Neural cell (in vitro differentiated cells): ENCODE results near the gene SCAANT1. TPM values are rescaled to one million over a fixed set of nuclear protein-coding genes. Genes with fewer than 3 reads are reported as not detected.

Source experiments
- H2AFZ ChIP-seq: fragments of 200-600, 300-800 bp; sonication (generic), shearing (Covaris generic); 2 replicates; pipeline ENCODE4 v1.6.0; 2014; ENCODE audit warnings: low read depth, mild to moderate bottlenecking, antibody characterized with exemption, low read length, moderate library complexity
- H3F3A ChIP-seq: fragments of 200-600 bp; shearing (Covaris generic); 2 replicates; pipeline ENCODE4 v1.6.1; 2016; ENCODE audit warnings: mild to moderate bottlenecking, moderate library complexity, mixed read lengths, antibody characterized with exemption, low read length; ENCODE audit not compliant: insufficient read depth, poor library complexity, severe bottlenecking
- H3K27ac ChIP-seq: fragments of 200-600, 300-800 bp; sonication (generic), shearing (Covaris generic); 2 replicates; pipeline ENCODE4 v1.5.1; 2014; ENCODE audit warnings: mild to moderate bottlenecking, low read length, moderate library complexity
- H3K27me3 ChIP-seq: fragments of 300-800, 200-600 bp; sonication (generic), shearing (Covaris generic); 2 replicates; pipeline ENCODE4 v1.6.0; 2014; ENCODE audit warnings: mild to moderate bottlenecking, low read depth, low read length, moderate library complexity; ENCODE audit not compliant: insufficient read depth
- H3K36me3 ChIP-seq: fragments of 300-800, 200-600 bp; sonication (generic), shearing (Covaris generic); 2 replicates; pipeline ENCODE4 v1.5.1; 2014; ENCODE audit warnings: mild to moderate bottlenecking, antibody characterized with exemption, low read length, moderate library complexity; ENCODE audit not compliant: insufficient read depth
- H3K4me2 ChIP-seq: fragments of 300-800, 200-600 bp; sonication (generic), shearing (Covaris generic); 2 replicates; pipeline ENCODE4 v1.6.0; 2014; ENCODE audit warnings: mild to moderate bottlenecking, low read length
- H3K4me3 ChIP-seq: fragments of 300-800, 200-600 bp; sonication (generic), shearing (Covaris generic); 2 replicates; pipeline ENCODE4 v1.5.1; 2014; ENCODE audit warnings: mild to moderate bottlenecking, low read length, moderate library complexity
- H3K79me2 ChIP-seq: fragments of 200-600 bp; shearing (Covaris generic); replicated peaks from 2 replicates; pipeline ENCODE4 v1.6.0; 2014; ENCODE audit warnings: mild to moderate bottlenecking, low read length, moderate library complexity; ENCODE audit not compliant: insufficient read depth
- H3K9ac ChIP-seq: fragments of 300-800, 200-600 bp; sonication (generic), shearing (Covaris generic); 2 replicates; pipeline ENCODE4 v1.6.1; 2016; ENCODE audit warnings: mild to moderate bottlenecking, low read length, mixed read lengths
- H3K9me2 ChIP-seq: fragments of 200-600 bp; shearing (Covaris generic); 2 replicates; pipeline ENCODE4 v1.6.1; 2016; ENCODE audit warnings: mild to moderate bottlenecking, low read length, mixed read lengths; ENCODE audit not compliant: insufficient read depth
- H3K9me3 ChIP-seq: fragments of 200-600, 300-800 bp; sonication (generic), shearing (Covaris generic); 2 replicates; pipeline ENCODE4 v1.6.1; 2016; ENCODE audit warnings: mild to moderate bottlenecking, mixed run types, low read length, moderate library complexity, mixed read lengths
- H4K20me1 ChIP-seq: fragments of 200-600 bp; shearing (Covaris generic); 2 replicates; pipeline ENCODE4 v1.6.1; 2016; ENCODE audit warnings: mild to moderate bottlenecking, mixed run types; ENCODE audit not compliant: insufficient read depth
- EP300 ChIP-seq: fragments of 450-650 bp; conservative IDR thresholded peaks from 2 replicates; pipeline ENCODE4 v1.6.1; 2014; ENCODE audit warnings: antibody characterized with exemption, mild to moderate bottlenecking, moderate library complexity; ENCODE audit not compliant: poor library complexity, severe bottlenecking
- EZH2 ChIP-seq: fragments of 200-600, 300-800 bp; shearing (Covaris generic), sonication (generic); IDR thresholded peaks from 2 replicates; pipeline ENCODE4 v1.6.1; 2014; ENCODE audit warnings: antibody characterized with exemption, low read length, borderline replicate concordance, mild to moderate bottlenecking; ENCODE audit not compliant: insufficient read depth, poor library complexity, severe bottlenecking
- MXI1 ChIP-seq: fragments of 450-650 bp; conservative IDR thresholded peaks from 2 replicates; pipeline ENCODE4 v1.6.1; 2014; ENCODE audit warnings: antibody characterized with exemption, mild to moderate bottlenecking; ENCODE audit not compliant: poor library complexity, severe bottlenecking
- POLR2AphosphoS5 ChIP-seq: IDR thresholded peaks from 2 replicates; pipeline ENCODE4 v1.6.1; 2012
- RAD21 ChIP-seq: fragments of 450-650 bp; conservative IDR thresholded peaks from 2 replicates; pipeline ENCODE4 v1.6.1; 2014; ENCODE audit warnings: antibody characterized with exemption, mild to moderate bottlenecking, moderate library complexity
- SMC3 ChIP-seq: fragments of 450-650 bp; conservative IDR thresholded peaks from 2 replicates; pipeline ENCODE4 v1.6.1; 2014; ENCODE audit warnings: antibody characterized with exemption, mild to moderate bottlenecking, moderate library complexity; ENCODE audit not compliant: poor library complexity
- TAF1 ChIP-seq: IDR thresholded peaks from 2 replicates; pipeline ENCODE4 v1.6.1; 2012; ENCODE audit warnings: low read depth
- polyA plus RNA-seq: library from polyadenylated mRNA; depleted of rRNA; stranded (reverse); fragments of >200 nt; gene quantifications from 2 replicates; pipeline ENCODE4 v1.2.3, GENCODE V29; 2014
- TF ChIP-seq, protein P1 (sequence below): IDR thresholded peaks from 2 replicates; pipeline ENCODE4 v1.6.1; 2012; ENCODE audit warnings: borderline replicate concordance
- TF ChIP-seq, protein P2 (sequence below): fragments of 450-650 bp; IDR thresholded peaks from 2 replicates; pipeline ENCODE4 v1.5.1; 2014; ENCODE audit warnings: antibody characterized with exemption, mild to moderate bottlenecking, moderate library complexity; ENCODE audit not compliant: poor library complexity, severe bottlenecking

Gene SCAANT1
- polyA plus RNA-seq, 1 donor from 2014 or later = not detected

DNA sequence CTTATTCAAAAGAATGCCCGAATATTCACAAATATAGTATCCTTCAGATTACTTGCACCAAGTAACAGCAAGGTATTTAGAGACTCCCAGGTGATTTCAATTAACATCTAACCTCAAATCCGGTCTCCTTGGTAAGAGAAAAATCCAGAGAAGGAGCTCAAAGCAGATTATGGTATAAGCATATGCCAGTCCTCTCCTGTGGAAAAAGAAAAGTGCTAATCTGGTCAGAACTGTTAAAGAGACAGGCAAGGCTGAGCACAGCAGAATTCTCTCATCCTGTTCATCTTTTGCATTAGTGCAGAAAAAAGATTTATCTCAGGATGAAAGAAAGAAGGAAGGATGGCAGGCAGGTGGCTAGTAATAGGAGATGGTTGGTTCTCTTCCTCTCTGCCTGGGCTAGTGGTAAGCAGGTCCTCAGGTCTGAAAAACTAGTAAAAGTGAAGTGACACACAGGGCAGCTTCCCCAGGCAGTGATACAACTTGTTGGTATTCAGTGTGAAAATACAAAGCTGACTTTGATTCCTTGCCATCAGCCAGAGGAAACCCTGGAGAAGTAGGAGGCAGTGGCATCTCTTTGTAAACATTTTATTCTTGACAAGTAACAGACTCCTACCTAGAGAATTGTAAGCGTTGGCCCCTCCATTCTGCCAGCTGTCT lies 34.3 kb downstream of the SCAANT1 start (continued):
- no peak for TF ChIP-seq RAD21

DNA sequence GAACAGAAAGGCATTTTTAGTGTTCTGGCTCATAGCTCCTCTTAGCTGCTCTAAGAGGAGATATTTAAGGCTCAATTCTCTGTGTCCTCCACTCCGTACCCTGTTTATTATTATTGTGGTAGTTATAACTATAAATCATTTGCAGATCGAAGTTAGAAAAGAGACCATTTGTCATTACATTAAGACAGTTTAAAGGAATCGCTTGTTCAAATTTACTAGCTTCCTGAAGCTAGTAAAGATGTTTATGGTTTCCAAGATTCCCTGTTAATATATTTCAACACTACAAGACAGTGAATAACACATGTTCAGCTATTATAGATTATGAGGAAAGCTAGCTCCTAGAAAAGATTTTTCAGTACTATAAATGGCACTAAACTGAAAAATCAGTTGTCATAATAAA lies 35.9 kb downstream of the SCAANT1 start:
- no peak overlapping the region for H3K4me2 ChIP-seq
- H3K79me2 ChIP-seq = peaks cover 14% of the 10 kb centered on the region
- H3K4me3 ChIP-seq = no peak overlapping the region
- H3F3A ChIP-seq = no peaks in the 10 kb centered on the region
- no peaks in the 10 kb centered on the region for H3K27me3 ChIP-seq
- H4K20me1 ChIP-seq = no peaks in the 10 kb centered on the region
- TF ChIP-seq, protein P1, sequence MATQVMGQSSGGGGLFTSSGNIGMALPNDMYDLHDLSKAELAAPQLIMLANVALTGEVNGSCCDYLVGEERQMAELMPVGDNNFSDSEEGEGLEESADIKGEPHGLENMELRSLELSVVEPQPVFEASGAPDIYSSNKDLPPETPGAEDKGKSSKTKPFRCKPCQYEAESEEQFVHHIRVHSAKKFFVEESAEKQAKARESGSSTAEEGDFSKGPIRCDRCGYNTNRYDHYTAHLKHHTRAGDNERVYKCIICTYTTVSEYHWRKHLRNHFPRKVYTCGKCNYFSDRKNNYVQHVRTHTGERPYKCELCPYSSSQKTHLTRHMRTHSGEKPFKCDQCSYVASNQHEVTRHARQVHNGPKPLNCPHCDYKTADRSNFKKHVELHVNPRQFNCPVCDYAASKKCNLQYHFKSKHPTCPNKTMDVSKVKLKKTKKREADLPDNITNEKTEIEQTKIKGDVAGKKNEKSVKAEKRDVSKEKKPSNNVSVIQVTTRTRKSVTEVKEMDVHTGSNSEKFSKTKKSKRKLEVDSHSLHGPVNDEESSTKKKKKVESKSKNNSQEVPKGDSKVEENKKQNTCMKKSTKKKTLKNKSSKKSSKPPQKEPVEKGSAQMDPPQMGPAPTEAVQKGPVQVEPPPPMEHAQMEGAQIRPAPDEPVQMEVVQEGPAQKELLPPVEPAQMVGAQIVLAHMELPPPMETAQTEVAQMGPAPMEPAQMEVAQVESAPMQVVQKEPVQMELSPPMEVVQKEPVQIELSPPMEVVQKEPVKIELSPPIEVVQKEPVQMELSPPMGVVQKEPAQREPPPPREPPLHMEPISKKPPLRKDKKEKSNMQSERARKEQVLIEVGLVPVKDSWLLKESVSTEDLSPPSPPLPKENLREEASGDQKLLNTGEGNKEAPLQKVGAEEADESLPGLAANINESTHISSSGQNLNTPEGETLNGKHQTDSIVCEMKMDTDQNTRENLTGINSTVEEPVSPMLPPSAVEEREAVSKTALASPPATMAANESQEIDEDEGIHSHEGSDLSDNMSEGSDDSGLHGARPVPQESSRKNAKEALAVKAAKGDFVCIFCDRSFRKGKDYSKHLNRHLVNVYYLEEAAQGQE = no peak
- TF ChIP-seq EZH2 (no peak), MXI1 (no peak), RAD21 (no peak), POLR2AphosphoS5 (no peak), SMC3 (no peak), EP300 (no peak), TAF1 (no peak)
- TF ChIP-seq, protein P2, sequence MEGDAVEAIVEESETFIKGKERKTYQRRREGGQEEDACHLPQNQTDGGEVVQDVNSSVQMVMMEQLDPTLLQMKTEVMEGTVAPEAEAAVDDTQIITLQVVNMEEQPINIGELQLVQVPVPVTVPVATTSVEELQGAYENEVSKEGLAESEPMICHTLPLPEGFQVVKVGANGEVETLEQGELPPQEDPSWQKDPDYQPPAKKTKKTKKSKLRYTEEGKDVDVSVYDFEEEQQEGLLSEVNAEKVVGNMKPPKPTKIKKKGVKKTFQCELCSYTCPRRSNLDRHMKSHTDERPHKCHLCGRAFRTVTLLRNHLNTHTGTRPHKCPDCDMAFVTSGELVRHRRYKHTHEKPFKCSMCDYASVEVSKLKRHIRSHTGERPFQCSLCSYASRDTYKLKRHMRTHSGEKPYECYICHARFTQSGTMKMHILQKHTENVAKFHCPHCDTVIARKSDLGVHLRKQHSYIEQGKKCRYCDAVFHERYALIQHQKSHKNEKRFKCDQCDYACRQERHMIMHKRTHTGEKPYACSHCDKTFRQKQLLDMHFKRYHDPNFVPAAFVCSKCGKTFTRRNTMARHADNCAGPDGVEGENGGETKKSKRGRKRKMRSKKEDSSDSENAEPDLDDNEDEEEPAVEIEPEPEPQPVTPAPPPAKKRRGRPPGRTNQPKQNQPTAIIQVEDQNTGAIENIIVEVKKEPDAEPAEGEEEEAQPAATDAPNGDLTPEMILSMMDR = no peak
- H3K9me2 ChIP-seq = no peaks in the 10 kb centered on the region
- no peaks in the 10 kb centered on the region for H3K36me3 ChIP-seq
- no peaks in the 10 kb centered on the region for H3K9me3 ChIP-seq
- no peak overlapping the region for H2AFZ ChIP-seq
- H3K9ac ChIP-seq = no peak overlapping the region
- no peak overlapping the region for H3K27ac ChIP-seq

DNA sequence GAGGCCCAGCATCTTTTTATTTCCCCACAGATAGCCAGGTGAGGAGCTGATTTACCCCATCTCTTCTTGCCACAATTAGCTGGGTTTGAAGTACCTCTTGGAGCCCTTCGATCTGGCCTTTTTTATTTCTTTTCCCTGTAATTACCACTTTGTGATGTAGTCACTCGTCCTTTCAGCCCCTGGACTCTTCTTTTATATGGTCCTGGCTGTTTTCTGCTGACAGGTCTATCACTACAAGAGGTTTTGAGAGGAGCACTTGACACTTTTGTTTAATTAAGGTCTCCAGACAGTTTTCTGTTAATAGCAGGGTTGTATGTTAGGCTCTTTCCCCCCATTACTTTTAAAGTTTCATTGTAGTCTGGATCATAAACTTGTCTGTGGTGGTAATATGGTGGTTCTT lies 36.7 kb downstream of the SCAANT1 start:
- H4K20me1 ChIP-seq = no peaks in the 10 kb centered on the region
- H2AFZ ChIP-seq = no peak overlapping the region
- no peaks in the 10 kb centered on the region for H3K9me2 ChIP-seq
- H3K27me3 ChIP-seq = no peaks in the 10 kb centered on the region
- no peak overlapping the region for H3K4me2 ChIP-seq
- H3K9me3 ChIP-seq = no peaks in the 10 kb centered on the region
- TF ChIP-seq TAF1 = no peak
- TF ChIP-seq, protein P1 = no peak
- no peak for TF ChIP-seq SMC3
- no peak for TF ChIP-seq MXI1
- no peak for TF ChIP-seq EZH2
- TF ChIP-seq RAD21 = no peak
- TF ChIP-seq, protein P2 = no peak
- no peak for TF ChIP-seq EP300
- TF ChIP-seq POLR2AphosphoS5 = no peak
- H3K79me2 ChIP-seq = peaks cover 20% of the 10 kb centered on the region
- no peaks in the 10 kb centered on the region for H3F3A ChIP-seq
- no peaks in the 10 kb centered on the region for H3K36me3 ChIP-seq
- no peak overlapping the region for H3K27ac ChIP-seq
- H3K4me3 ChIP-seq = no peak overlapping the region
- no peak overlapping the region for H3K9ac ChIP-seq
